Measurements from ENCODE around the gene ANXA8L1.
"Not testable (repeated sequence)": the region's sequence is repeated elsewhere in the genome, so short reads cannot be mapped to it uniquely, and the experiment has no call there.

The ANXA8L1 gene

DNA sequence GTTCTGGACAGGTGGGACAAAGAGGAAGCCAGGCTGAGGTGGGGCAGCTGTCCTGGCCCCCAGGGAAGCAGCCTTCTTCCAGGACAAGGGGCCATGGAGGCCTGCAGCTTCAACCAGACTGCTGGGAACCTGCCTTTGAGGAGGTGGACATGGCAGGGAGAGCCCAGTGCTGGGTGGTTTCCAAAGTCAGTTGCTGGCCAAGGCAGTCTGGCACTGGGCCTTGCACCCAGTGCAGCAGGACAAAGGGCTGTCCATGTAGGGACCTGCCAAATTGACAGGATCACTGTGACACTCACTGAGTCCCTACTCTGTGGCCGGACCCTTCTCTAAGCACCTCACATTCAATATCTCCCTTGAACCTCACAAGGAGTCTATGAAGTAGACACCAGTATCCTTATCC, 1.4 kb downstream of the ANXA8L1 start:
- H3K36me3 ChIP-seq (ENCODE audit: insufficient read depth, low read length); H3K9ac ChIP-seq (ENCODE audit: low read length); H3K4me3 ChIP-seq (ENCODE audit: low read depth in 1 of 2, low read length in 2 of 2); H3K27me3 ChIP-seq (ENCODE audit: control insufficient read depth in 1 of 2, insufficient read depth in 2 of 2, low read length in 2 of 2); H3K9me3 ChIP-seq (ENCODE audit: low read length); H3K27ac ChIP-seq (ENCODE audit: low read depth, low read length); H3K4me1 ChIP-seq (ENCODE audit: insufficient read depth, low read length): not testable (repeated sequence)

DNA sequence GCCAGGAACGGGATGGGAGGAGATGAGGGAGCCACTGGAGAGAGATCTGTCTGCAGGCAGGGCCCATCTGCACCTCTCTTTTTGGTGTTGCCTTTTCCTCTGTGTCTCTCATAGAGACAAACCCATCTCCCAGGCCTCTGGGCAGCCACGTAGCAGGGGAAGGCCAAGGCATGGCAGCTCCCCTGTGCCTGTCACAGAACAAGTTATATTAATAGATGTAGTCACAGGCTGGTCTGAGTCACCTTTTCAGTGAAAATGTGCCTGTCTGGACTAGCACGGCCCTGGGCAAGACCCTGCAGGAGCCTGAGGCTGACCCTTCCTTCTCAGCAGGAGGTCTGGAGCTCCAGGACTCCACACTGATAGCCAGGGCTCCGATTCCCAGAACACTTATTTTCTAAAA, 2.1 kb downstream of the ANXA8L1 start:
- H3K9me3 ChIP-seq (ENCODE audit: low read length); H3K36me3 ChIP-seq (ENCODE audit: insufficient read depth, low read length): not testable (repeated sequence)

DNA sequence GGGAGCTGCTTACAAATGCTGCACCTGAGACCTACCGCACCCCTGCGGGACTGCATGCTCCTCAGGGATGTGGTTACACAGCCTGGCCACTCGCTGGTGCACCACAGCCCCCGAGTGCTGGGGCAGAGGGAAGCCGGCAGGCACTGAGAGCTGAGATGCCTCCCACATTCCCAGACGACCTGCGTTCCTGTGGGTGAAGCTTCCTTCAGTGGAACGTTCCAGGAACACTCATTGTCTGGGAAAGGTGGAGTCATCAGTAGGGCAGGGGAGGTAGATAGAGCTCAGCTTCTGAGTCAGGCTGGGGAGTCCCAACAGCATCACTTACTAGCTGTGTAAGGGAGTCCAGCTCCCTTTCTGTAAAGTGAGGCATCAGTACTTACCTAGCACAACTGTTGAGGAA, 2.5 kb downstream of the ANXA8L1 start:
- H3K4me3 ChIP-seq (ENCODE audit: low read depth in 1 of 2, low read length in 2 of 2); H3K27ac ChIP-seq (ENCODE audit: low read depth, low read length); H3K9ac ChIP-seq (ENCODE audit: low read length); H3K4me1 ChIP-seq (ENCODE audit: insufficient read depth, low read length); H3K27me3 ChIP-seq (ENCODE audit: control insufficient read depth in 1 of 2, insufficient read depth in 2 of 2, low read length in 2 of 2); H3K36me3 ChIP-seq (ENCODE audit: insufficient read depth, low read length); H3K9me3 ChIP-seq (ENCODE audit: low read length): not testable (repeated sequence)

More for the DNA sequence above, 2.1 kb downstream of the ANXA8L1 start:
- H3K4me1 ChIP-seq (ENCODE audit: insufficient read depth, low read length); H3K4me3 ChIP-seq (ENCODE audit: low read depth in 1 of 2, low read length in 2 of 2); H3K27ac ChIP-seq (ENCODE audit: low read depth, low read length); H3K9ac ChIP-seq (ENCODE audit: low read length); H3K27me3 ChIP-seq (ENCODE audit: control insufficient read depth in 1 of 2, insufficient read depth in 2 of 2, low read length in 2 of 2): not testable (repeated sequence)

DNA sequence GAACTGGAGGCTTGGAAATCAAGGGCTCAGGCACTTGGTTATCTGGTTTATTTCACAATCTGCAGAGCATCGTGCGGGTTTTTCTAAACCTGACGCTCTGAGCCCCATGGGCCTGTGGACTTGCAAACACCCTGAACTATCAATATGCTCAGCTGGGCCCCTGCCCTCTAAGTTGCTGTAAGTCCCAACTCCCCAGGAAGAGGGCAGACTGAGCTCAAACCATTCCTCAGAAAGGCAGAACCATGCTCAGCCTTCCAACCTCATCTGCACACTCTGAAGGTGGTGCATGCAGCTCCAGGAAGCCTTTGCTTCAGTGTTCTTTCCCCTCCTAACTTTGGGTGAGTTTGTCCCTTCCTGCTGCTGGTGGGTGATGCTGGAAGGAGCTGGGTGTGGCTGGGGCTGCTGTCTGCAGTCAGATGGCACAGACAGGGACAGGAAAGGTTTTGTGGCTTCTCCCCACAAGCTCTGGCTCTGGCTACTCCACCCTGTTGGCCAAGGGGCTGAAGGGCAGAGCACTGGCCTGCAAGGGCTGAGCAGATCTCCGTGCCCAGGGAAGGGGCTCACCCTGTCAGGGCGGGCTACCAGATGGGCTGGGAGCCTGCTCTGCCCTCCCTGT, 3.8 kb downstream of the ANXA8L1 start:
- H3K36me3 ChIP-seq (ENCODE audit: insufficient read depth, low read length); H3K27me3 ChIP-seq (ENCODE audit: control insufficient read depth in 1 of 2, insufficient read depth in 2 of 2, low read length in 2 of 2); H3K27ac ChIP-seq (ENCODE audit: low read depth, low read length); H3K4me1 ChIP-seq (ENCODE audit: insufficient read depth, low read length); H3K9ac ChIP-seq (ENCODE audit: low read length); H3K9me3 ChIP-seq (ENCODE audit: low read length); H3K4me3 ChIP-seq (ENCODE audit: low read depth in 1 of 2, low read length in 2 of 2): not testable (repeated sequence)

DNA sequence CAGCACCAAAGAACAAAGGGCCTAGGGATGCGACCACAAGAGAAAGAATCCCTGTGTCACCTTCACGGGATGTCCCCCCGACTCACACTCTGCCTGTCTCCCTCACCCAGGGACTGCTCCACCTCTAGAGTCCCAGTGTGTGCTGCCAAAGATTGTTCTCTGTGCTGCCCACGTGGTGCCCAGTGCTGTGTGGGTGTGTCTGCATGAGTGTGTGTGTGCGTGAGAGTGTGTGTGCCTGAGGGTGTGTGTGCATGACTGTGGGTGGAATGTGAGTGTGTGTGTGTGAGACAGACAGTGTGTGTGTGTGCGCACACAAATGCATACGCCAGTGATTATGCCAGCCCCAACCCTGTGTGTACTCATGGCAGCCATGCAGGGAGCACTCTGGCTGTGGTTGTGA, 10.3 kb downstream of the ANXA8L1 start:
- H3K9ac ChIP-seq (ENCODE audit: low read length); H3K27ac ChIP-seq (ENCODE audit: low read depth, low read length); H3K9me3 ChIP-seq (ENCODE audit: low read length); H3K4me1 ChIP-seq (ENCODE audit: insufficient read depth, low read length); H3K27me3 ChIP-seq (ENCODE audit: control insufficient read depth in 1 of 2, insufficient read depth in 2 of 2, low read length in 2 of 2); H3K4me3 ChIP-seq (ENCODE audit: low read depth in 1 of 2, low read length in 2 of 2); H3K36me3 ChIP-seq (ENCODE audit: insufficient read depth, low read length): not testable (repeated sequence)

DNA sequence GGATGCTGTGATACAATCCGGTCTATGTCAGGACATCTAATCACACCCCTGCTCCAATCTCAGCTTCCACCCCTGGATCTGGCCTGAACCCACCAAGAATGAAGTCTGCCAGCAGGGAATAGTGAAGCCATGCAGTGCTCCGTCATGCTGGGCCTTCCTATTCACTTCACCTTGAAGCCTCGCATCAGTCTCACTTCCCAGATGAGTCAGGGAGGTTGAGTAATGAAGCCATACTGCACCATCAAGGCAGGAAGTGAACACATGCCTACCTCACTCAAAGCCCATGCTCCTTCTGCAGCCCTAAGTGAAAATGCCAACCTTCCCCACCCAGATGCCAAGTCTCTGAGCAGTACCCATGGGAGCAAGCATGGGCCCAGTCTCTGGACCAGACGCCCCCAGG, 11.1 kb downstream of the ANXA8L1 start:
- not testable (repeated sequence) for H3K9me3 ChIP-seq (ENCODE audit: low read length); H3K9ac ChIP-seq (ENCODE audit: low read length); H3K4me3 ChIP-seq (ENCODE audit: low read depth in 1 of 2, low read length in 2 of 2); H3K36me3 ChIP-seq (ENCODE audit: insufficient read depth, low read length); H3K27me3 ChIP-seq (ENCODE audit: control insufficient read depth in 1 of 2, insufficient read depth in 2 of 2, low read length in 2 of 2); H3K4me1 ChIP-seq (ENCODE audit: insufficient read depth, low read length); H3K27ac ChIP-seq (ENCODE audit: low read depth, low read length)

DNA sequence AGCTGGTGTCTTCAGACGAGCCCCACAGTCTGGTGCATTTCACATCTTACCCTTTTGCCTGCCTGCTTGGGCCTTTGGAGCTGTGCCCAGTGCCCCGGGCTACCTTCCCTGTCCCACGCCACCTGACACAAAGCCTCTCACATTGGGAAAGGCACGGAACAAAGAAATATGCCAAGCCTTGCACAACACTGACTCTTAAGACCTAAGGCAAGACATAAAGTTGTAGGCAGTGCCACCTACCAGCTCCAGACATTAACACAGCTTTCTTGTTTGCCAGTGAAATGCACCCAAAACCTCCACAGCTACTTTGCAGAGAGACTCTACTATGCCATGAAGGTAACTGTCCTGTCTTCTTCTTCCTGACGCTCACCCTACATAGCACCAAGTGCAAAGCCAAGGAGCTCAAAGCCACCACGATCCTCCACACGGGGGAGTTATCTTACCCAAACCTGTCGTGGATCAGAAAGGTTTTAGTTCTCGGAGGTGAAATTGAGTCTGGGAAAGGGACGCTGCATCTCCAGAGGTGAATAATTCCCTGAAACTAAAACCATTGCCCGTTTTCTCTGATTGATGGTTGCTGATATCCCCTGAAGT, 11.8 kb downstream of the ANXA8L1 start:
- H3K4me3 ChIP-seq (ENCODE audit: low read depth in 1 of 2, low read length in 2 of 2); H3K9ac ChIP-seq (ENCODE audit: low read length): not testable (repeated sequence)

DNA sequence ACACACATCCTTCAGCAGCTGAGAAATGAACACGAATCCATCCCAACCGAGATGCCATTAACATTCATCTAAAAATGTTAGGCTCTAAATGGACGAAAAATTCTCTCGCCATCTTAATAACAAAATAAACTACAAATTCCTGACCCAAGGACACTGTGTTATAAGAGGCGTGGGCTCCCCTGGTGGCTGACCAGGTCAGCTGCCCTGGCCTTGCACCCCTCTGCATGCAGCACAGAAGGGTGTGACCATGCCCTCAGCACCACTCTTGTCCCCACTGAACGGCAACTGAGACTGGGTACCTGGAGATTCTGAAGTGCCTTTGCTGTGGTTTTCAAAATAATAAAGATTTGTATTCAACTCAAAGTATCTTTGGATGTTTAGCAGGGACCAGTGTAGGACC, 15.8 kb downstream of the ANXA8L1 start:
- not testable (repeated sequence) for H3K9ac ChIP-seq (ENCODE audit: low read length); H3K27me3 ChIP-seq (ENCODE audit: control insufficient read depth in 1 of 2, insufficient read depth in 2 of 2, low read length in 2 of 2); H3K36me3 ChIP-seq (ENCODE audit: insufficient read depth, low read length); H3K4me1 ChIP-seq (ENCODE audit: insufficient read depth, low read length); H3K27ac ChIP-seq (ENCODE audit: low read depth, low read length); H3K9me3 ChIP-seq (ENCODE audit: low read length); H3K4me3 ChIP-seq (ENCODE audit: low read depth in 1 of 2, low read length in 2 of 2)

More for the DNA sequence above, 11.8 kb downstream of the ANXA8L1 start:
- not testable (repeated sequence) for H3K27me3 ChIP-seq (ENCODE audit: control insufficient read depth in 1 of 2, insufficient read depth in 2 of 2, low read length in 2 of 2); H3K27ac ChIP-seq (ENCODE audit: low read depth, low read length); H3K9me3 ChIP-seq (ENCODE audit: low read length); H3K4me1 ChIP-seq (ENCODE audit: insufficient read depth, low read length); H3K36me3 ChIP-seq (ENCODE audit: insufficient read depth, low read length)

DNA sequence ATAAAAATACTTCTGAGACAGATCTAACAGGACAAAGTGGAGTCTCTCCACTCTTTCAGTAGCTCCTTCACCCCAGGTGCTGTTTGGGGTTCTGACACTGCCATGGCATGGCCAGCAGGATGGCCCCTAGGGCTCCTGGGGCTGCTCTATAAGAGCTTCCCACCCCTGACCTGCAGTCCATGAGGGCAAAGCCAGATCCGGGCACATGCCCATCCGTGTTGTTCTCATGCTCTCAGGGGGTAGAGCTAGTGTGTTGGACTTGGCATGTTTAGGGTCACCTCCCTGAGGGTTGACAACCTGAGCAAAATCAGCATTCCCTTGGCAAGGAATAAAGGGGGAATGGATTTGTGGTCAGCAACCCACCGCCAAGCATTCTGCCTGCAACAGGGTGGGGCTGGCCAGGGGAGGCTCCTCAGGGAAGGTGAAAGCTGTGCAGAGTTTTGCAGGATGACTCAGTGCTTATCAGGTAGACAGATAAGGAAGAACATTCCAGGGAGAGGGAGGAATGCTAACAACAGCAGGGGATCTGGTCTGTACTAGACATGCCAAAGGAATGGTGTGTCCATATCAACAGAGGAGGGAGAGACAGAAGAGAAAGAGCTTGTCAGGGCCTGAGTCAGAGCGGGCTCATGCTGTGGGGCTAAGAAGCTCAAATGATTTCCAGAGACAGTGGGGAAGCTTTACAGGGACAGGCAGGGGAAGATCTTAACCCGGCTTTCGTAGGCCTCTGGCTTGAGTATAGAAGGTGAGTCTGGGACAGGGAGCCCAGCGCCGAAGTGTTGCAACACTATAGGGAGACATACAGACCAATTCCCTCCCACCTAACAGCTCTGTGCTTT, 21.1 kb downstream of the ANXA8L1 start:
- H3K27ac ChIP-seq (ENCODE audit: low read depth, low read length); H3K36me3 ChIP-seq (ENCODE audit: insufficient read depth, low read length); H3K27me3 ChIP-seq (ENCODE audit: control insufficient read depth in 1 of 2, insufficient read depth in 2 of 2, low read length in 2 of 2); H3K4me3 ChIP-seq (ENCODE audit: low read depth in 1 of 2, low read length in 2 of 2); H3K4me1 ChIP-seq (ENCODE audit: insufficient read depth, low read length); H3K9ac ChIP-seq (ENCODE audit: low read length); H3K9me3 ChIP-seq (ENCODE audit: low read length): not testable (repeated sequence)

DNA sequence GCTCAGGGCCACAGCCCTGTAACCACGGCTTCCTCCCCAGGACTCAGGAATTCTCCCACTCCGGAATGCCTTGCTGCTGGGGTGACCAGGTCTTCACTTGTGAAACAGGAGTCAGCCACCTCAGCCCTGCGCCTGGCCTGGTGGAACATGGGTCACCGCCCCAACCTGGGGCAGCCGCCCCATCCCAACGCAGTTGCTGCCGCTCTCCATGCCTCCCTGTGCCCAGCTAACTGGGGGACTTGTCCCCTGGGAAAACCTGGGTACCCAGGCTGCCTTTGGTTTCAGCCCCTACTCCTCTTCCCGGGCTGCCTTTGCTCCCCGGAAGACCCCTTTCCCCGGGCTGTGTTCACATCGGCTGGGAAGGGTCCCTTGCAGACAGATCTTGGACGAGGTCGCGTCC, 22.2 kb downstream of the ANXA8L1 start:
- H3K27me3 ChIP-seq (ENCODE audit: control insufficient read depth in 1 of 2, insufficient read depth in 2 of 2, low read length in 2 of 2); H3K9me3 ChIP-seq (ENCODE audit: low read length); H3K9ac ChIP-seq (ENCODE audit: low read length); H3K4me1 ChIP-seq (ENCODE audit: insufficient read depth, low read length); H3K36me3 ChIP-seq (ENCODE audit: insufficient read depth, low read length); H3K27ac ChIP-seq (ENCODE audit: low read depth, low read length); H3K4me3 ChIP-seq (ENCODE audit: low read depth in 1 of 2, low read length in 2 of 2): not testable (repeated sequence)

DNA sequence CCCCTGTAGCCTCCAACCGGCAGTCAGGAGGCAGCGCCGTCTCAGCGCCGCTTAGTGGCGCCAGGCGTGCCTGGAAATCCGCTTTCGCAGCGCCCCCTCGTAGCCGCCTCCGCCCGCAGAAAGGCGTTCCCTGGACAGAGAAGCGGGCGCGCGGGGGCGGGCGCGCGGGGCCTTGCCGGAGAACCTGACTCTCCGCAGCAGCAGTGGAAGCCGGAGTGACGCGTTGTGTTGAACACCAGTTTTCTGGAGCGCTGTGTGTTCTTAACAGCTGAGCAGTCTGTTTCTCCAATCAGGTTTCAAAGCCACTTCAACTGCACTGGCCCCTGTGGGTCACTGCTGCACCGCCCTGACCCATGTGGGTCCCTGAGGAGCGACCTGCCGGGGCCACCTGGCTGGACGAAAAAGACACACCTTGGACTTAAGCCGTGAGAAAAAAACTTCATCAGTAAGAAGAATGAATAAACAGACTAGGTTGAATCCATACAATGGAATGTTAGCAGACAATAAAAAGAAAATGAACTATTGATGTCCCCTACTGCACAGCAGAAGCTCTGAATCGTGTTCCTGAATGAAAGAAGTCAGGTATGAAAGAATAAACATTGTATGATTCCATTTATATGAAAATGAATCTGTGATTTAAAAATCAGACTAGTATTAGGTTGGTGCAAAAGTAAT, 22.8 kb downstream of the ANXA8L1 start:
- H3K4me3 ChIP-seq (ENCODE audit: low read depth in 1 of 2, low read length in 2 of 2): peak overlapping the region in 1 of 2 donors; percentile 72
- not testable (repeated sequence) for H3K9me3 ChIP-seq (ENCODE audit: low read length); H3K27me3 ChIP-seq (ENCODE audit: control insufficient read depth in 1 of 2, insufficient read depth in 2 of 2, low read length in 2 of 2); H3K36me3 ChIP-seq (ENCODE audit: insufficient read depth, low read length); H3K27ac ChIP-seq (ENCODE audit: low read depth, low read length); H3K4me1 ChIP-seq (ENCODE audit: insufficient read depth, low read length)
- peak overlapping the region; percentile 29 for H3K9ac ChIP-seq (ENCODE audit: low read length)

Data from muscle layer of colon (tissue), 2 donors.